Activated naive CD8-positive, alpha-beta T cell (primary cell): Measurements from ENCODE around the gene CACNA2D1.
"Not testable (repeated sequence)": the region's sequence is repeated elsewhere in the genome, so short reads cannot be mapped to it uniquely, and the experiment has no call there.

ENCODE experiments used
- H3K27ac Mint-ChIP-seq: one replicate; pipeline ENCODE4 v1.8.0; 2021; ENCODE audit warnings: mixed read lengths
- H3K27me3 Mint-ChIP-seq: one replicate; pipeline ENCODE4 v1.8.0; 2021; ENCODE audit warnings: mixed read lengths
- H3K36me3 Mint-ChIP-seq: one replicate; pipeline ENCODE4 v1.8.0; 2021; ENCODE audit warnings: mixed read lengths
- H3K4me1 Mint-ChIP-seq: one replicate; pipeline ENCODE4 v1.8.0; 2021; ENCODE audit warnings: low read depth, mixed read lengths
- H3K4me3 Mint-ChIP-seq: one replicate; pipeline ENCODE4 v1.8.0; 2021; ENCODE audit warnings: mild to moderate bottlenecking, mixed read lengths
- H3K9me3 Mint-ChIP-seq: one replicate; pipeline ENCODE4 v1.8.0; 2021; ENCODE audit warnings: low read depth, mixed read lengths

Gene CACNA2D1

DNA sequence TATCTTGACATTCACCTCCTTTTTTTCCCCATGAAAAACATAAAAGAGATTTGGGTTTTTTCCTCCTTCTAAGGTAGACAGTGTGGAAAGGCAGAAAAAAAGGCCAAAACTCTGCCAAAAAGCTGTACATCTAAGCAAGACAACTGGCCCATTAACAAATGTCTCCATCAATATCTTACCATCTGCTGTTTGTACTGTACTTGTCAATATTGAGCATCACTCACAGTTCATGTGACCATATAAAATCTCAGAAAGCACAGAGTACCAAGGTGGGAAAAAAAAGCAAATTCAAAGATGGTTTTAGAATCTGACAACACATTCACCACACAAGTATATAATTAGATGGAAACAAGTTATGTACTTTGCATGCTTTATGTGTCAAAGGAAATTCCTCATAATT is 52.6 kb downstream of the CACNA2D1 start:
- Mint-ChIP-seq H3K9me3 (no peaks in the 10 kb centered on the region), H3K4me1 (no peaks in the 10 kb centered on the region), H3K27ac (no peak overlapping the region), H3K4me3 (no peak overlapping the region), H3K27me3 (no peaks in the 10 kb centered on the region), H3K36me3 (no peaks in the 10 kb centered on the region)

DNA sequence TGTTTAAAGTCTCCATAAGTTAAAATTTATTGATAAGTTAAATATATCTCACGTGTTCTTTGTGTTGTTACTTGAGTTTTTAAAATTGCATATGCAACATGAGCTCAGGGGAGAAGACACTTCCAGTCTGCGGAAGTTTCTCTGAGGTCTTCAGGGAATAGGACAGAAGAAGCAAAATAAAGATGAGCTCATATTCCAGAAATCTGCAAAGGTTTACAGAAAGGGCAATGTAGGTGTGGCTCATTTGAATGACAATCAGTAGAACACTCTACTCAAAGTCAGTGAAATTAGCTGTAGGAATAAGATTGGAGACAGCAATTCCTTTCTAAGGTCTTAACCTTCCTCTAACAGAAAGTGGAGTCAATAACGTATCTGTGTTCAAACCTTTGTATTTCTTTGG is 53.7 kb downstream of the CACNA2D1 start:
- no peak overlapping the region for H3K4me3 Mint-ChIP-seq
- H3K4me1 Mint-ChIP-seq = no peaks in the 10 kb centered on the region
- no peaks in the 10 kb centered on the region for H3K36me3 Mint-ChIP-seq
- H3K27me3 Mint-ChIP-seq = no peaks in the 10 kb centered on the region
- H3K9me3 Mint-ChIP-seq = no peaks in the 10 kb centered on the region
- H3K27ac Mint-ChIP-seq = no peak overlapping the region

DNA sequence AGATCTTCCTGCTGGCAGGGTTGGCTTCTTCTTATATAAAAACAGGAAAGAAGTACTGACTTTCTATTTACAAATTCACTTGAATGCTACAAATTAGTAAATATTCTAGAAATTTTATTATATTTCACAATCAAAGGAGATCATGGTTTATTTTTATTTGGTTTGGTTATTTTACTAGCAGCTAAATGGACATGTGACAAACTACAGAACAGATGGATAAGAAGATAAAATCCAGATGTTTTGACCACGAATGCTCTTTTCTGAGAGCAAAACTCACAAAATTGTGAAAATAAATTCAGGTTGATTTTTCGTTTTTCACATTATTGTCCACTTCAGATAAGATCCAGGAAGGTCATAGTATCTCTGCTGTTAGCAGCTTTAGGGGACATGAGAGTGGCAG is 55.4 kb downstream of the CACNA2D1 start:
- Mint-ChIP-seq H3K27me3 (no peaks in the 10 kb centered on the region), H3K4me3 (no peak overlapping the region), H3K4me1 (no peaks in the 10 kb centered on the region), H3K9me3 (no peaks in the 10 kb centered on the region), H3K36me3 (no peaks in the 10 kb centered on the region), H3K27ac (no peak overlapping the region)

DNA sequence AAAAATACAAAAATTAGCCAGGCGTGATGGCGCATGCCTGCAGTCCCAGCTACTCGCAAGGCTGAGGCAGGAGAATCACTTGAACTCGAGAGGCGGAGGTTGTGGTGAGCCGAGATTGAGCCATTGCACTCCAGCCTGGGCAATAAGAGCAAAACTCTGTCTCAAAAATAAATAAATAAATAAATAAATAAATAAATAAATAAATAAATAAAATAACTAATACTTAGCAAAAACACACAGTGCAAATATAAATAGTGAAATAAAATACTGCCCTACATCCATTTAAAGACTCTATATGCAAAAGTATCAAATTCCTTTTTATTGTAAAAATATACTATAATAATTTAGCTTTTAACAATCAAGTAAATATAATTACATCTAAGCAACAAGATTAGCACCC is 57.0 kb downstream of the CACNA2D1 start:
- not testable (repeated sequence) for H3K9me3 Mint-ChIP-seq, H3K27me3 Mint-ChIP-seq, H3K27ac Mint-ChIP-seq, H3K36me3 Mint-ChIP-seq, H3K4me1 Mint-ChIP-seq, H3K4me3 Mint-ChIP-seq

DNA sequence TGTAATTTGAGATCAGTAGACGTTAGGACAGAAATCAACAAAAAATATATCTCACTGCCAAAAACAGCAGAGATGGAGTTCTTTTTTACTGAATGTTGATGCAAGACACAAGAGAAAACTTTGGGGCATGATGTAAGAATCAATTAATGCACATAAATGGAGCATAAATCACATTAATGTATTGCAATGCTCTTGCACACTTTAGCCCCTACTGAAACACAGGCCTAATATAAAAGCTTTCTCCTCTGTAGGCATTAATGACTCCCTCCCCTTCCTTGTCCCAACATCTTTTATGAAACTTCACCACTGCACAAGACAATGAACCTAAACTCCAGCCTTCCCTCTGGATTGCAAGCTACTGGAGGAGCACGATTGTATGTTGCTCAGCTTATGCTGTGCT is 58.8 kb downstream of the CACNA2D1 start:
- H3K9me3 Mint-ChIP-seq = no peaks in the 10 kb centered on the region
- no peak overlapping the region for H3K27ac Mint-ChIP-seq
- H3K27me3 Mint-ChIP-seq = no peaks in the 10 kb centered on the region
- H3K4me3 Mint-ChIP-seq = no peak overlapping the region
- no peaks in the 10 kb centered on the region for H3K36me3 Mint-ChIP-seq
- no peaks in the 10 kb centered on the region for H3K4me1 Mint-ChIP-seq

DNA sequence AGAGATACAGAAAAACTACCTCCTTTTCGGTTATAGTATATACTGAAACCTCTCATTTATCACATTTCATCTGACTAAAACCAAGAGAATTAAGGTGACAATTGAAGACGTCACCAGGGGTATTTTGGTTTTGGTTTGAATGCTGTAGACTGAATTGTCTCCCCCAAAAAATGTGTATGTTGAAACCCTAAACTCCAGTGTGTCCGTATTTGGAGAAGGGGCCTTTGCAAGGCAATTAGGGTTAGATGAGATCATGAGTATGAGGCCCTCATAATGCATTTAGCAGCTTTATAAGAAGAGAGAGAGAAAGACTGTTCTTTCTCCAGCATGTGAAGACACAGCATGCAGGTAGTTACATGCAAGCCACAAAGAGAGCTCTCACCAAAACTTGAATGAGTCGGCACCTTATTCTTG is 59.5 kb downstream of the CACNA2D1 start:
- H3K4me3 Mint-ChIP-seq = no peak overlapping the region
- H3K36me3 Mint-ChIP-seq = no peaks in the 10 kb centered on the region
- H3K4me1 Mint-ChIP-seq = no peaks in the 10 kb centered on the region
- H3K27ac Mint-ChIP-seq = no peak overlapping the region
- no peaks in the 10 kb centered on the region for H3K27me3 Mint-ChIP-seq
- no peaks in the 10 kb centered on the region for H3K9me3 Mint-ChIP-seq

DNA sequence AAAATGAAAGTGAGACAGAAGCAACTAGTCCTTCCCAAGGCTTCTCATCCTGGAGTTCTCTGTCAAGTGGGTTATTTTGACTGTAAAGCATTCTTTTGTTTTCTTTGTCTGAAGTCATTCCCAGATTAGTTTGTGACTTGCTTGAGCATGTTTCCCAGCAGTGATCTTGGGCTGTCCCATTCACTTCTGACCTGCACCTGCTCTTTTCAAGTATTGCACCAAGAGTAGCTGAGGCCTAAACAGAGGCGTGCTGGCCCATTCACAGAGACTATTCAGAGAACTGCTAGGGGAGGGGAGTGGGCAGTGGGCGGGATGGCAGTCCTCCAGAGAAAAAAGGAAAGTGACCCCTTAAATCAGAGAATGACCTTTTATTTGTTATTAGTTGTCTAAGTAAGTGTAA is 61.3 kb downstream of the CACNA2D1 start:
- Mint-ChIP-seq H3K27me3 (no peaks in the 10 kb centered on the region), H3K4me1 (no peaks in the 10 kb centered on the region), H3K4me3 (no peak overlapping the region), H3K9me3 (no peaks in the 10 kb centered on the region), H3K27ac (no peak overlapping the region), H3K36me3 (no peaks in the 10 kb centered on the region)

DNA sequence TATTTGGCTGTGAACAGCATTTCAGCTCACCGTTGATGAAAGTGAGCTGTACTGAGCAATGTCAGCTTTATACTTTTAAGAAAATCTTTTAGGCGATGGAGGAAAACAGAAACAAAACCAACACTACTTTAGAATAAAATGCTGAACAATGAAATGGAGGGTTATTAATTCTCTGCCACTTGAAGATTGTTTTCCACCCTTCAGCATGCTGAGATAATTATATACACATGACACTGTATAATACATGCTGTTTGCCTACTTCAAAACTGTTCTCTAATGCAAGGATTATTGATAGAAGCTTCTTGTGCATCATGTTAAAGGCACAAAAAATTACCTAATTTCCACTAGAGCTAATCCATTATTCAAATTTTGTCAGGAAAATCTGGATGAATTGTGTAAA is 66.8 kb downstream of the CACNA2D1 start:
- Mint-ChIP-seq H3K4me3 (no peak overlapping the region), H3K4me1 (no peaks in the 10 kb centered on the region), H3K9me3 (no peaks in the 10 kb centered on the region), H3K27ac (no peak overlapping the region), H3K27me3 (no peaks in the 10 kb centered on the region), H3K36me3 (no peaks in the 10 kb centered on the region)

DNA sequence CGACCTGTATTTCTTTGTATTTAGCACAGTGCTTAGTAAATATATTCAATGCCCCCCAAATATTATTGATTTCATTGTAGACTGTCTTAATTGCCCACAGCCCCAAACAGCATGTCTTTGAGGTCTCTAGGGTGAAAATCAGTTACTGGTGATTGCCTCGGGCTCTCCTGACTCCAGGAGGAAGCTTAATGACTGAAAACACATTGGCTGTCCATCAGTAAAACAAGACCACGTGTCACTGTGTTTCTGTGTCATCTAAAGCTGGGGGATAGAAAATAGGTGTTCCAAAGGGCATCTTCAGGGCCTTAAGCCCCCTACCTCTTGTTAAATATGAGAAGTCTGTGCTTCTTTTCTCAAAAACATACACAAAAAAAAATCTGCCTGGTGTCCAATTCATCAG is 67.9 kb downstream of the CACNA2D1 start:
- no peak overlapping the region for H3K4me3 Mint-ChIP-seq
- H3K9me3 Mint-ChIP-seq = no peaks in the 10 kb centered on the region
- no peaks in the 10 kb centered on the region for H3K27me3 Mint-ChIP-seq
- no peaks in the 10 kb centered on the region for H3K36me3 Mint-ChIP-seq
- H3K4me1 Mint-ChIP-seq = no peaks in the 10 kb centered on the region
- no peak overlapping the region for H3K27ac Mint-ChIP-seq

DNA sequence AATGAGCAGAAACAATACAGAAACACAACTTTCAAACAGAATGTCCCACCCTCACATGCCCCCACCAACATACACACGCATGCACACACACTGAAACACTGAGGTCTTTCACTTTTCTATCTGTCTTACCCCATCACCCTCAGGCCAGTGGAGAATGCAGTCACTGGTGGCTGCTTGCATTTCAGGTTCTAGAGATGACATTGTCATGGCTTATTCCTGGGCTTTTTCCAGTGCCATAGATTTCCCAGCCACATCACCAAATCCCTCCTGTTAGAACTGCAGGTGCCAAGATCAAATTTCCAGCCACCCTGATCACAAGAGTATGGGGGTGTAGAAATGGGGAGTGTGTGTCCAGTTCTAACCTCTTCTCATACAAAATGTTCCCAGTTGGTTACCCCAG is 68.4 kb downstream of the CACNA2D1 start:
- no peaks in the 10 kb centered on the region for H3K4me1 Mint-ChIP-seq
- H3K36me3 Mint-ChIP-seq = no peaks in the 10 kb centered on the region
- no peaks in the 10 kb centered on the region for H3K27me3 Mint-ChIP-seq
- H3K9me3 Mint-ChIP-seq = no peaks in the 10 kb centered on the region
- H3K4me3 Mint-ChIP-seq = no peak overlapping the region
- H3K27ac Mint-ChIP-seq = no peak overlapping the region

DNA sequence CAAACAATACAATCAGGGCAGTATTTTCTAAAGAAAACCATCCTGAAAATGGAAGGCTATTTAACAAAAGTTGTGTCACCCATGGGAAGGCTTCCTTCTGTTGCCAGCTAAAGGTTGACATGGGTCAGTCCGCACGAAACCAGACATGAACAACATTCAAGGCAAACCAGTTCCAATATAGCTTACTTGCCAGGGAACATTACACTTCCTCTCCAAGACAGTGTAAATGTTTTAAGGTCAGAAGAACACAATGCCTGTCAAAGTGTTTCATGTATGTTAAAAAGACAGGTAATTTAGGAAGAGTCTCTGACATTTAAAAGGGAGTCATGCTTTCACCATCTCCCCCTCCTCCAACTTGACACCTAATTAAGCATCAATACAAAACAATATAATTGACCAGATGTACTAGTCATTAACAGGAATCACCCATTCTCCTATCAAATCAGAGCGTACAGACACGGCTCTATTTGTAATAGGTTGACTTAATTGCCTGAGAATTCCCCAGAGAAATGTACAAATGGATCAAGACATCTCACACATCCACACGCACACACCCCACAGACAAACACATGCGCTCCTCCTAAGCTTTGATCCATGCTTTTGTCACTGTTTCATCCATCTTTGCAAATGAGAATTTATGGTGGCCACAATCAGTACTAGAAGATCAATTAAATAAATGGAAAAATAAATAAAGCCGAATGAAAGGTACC is 69.5 kb downstream of the CACNA2D1 start:
- H3K4me1 Mint-ChIP-seq = no peaks in the 10 kb centered on the region
- H3K36me3 Mint-ChIP-seq = no peaks in the 10 kb centered on the region
- H3K27ac Mint-ChIP-seq = no peak overlapping the region
- no peaks in the 10 kb centered on the region for H3K9me3 Mint-ChIP-seq
- no peak overlapping the region for H3K4me3 Mint-ChIP-seq
- no peaks in the 10 kb centered on the region for H3K27me3 Mint-ChIP-seq

DNA sequence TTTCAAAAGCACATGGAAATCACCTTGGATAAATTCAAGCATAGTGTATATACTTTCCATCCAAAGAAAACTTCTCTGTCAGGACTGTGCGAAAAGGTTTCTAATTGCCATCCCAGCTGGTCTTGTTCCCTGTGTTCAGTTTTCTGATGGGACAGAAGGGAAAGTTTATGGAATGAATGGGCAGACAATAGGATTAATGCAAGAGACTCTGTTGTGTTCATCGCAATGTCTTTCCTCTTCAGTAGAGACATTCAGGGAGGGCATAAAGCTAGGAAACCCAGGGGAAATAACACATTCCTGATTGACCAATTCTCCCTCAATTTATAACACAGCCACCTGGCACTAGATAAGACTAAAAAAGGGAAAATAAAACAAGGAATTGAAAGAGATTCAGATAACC is 78.9 kb downstream of the CACNA2D1 start:
- no peaks in the 10 kb centered on the region for H3K9me3 Mint-ChIP-seq
- H3K27me3 Mint-ChIP-seq = no peaks in the 10 kb centered on the region
- H3K36me3 Mint-ChIP-seq = no peaks in the 10 kb centered on the region
- H3K4me1 Mint-ChIP-seq = no peaks in the 10 kb centered on the region
- H3K27ac Mint-ChIP-seq = no peak overlapping the region
- no peak overlapping the region for H3K4me3 Mint-ChIP-seq

DNA sequence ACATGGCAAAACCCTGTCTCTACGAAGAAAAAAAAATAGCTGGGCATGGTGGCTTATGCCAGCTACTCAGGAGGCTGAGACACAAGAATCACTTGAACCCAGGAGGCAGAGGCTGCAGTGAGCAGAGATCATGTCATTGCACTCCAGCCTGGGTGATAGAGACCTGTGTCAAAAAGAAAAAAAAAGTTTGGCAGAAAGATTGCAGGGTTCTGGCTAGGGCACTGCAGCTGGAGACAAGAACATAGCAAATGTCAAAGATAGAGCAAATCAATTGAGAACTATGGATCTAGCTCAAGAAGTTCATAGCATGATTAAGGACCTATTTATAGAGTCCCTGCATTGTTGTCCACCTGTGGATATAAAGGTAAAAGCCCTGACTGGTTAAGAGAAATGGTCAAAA is 79.5 kb downstream of the CACNA2D1 start:
- Mint-ChIP-seq H3K4me3 (no peak overlapping the region), H3K27me3 (no peaks in the 10 kb centered on the region), H3K36me3 (no peaks in the 10 kb centered on the region), H3K4me1 (no peaks in the 10 kb centered on the region), H3K27ac (no peak overlapping the region), H3K9me3 (no peaks in the 10 kb centered on the region)

DNA sequence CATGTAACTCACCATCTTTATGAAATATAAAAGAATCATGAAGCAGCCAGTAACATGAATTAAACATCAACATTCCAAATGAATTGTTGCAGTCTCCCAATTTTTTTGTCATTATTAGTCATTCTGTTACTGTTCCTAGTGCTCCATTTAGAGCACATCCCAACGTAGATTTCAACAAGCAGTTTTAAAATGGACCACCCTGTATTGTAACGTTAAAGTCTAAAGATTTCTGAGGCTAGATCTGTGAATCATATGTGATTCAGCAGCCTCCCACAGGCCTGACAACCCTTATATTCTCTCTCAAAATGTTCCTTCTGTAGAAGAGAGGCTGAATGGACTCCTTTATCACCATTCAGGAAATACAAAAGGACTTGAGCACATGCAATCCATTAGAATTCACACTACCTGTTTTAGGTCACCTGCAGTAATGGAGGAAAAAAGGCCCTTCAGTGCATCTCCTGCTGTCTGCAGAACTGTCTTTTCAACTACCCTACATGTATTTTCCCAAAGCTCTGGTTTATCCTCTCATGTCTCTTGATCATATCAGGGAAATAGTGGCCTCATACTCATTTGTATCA is 81.4 kb downstream of the CACNA2D1 start:
- Mint-ChIP-seq H3K4me1 (no peaks in the 10 kb centered on the region), H3K27ac (no peak overlapping the region), H3K27me3 (no peaks in the 10 kb centered on the region), H3K4me3 (no peak overlapping the region), H3K36me3 (no peaks in the 10 kb centered on the region), H3K9me3 (no peaks in the 10 kb centered on the region)

DNA sequence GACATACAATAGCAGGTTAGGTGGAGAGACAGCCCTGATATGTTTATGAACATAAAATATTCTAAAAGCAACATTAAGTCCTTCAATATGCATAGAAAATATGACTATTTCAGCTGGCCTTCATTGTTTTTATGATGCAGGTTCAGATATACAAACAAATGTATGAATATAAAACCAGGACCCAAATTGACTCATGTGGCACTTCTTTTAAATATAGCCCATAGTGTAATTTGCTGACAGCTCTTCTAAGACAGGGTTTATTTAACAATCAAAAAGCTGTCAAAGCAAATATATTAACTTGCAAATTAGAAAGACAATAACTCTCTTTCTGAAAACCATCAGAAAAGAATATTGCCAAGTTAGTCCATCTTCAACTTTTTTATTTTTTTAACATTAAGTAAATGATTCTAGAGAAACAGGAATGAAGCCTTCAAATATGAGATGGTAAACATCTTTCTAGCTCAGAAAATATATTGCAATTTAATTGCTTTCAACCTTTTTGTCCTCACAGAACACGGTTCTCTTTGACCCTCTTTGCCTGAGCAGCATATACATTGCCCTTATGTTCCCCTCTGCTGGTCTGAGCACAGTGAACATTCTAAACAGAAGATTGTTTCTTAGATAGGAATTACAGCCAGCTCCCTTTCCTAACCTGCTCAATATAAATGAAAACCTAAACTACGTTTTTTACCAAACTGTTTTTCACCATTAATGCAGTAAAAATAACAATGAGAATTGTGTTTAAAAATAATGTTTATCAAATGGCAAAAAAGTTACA is 82.8 kb downstream of the CACNA2D1 start:
- Mint-ChIP-seq H3K27ac (no peak overlapping the region), H3K9me3 (no peaks in the 10 kb centered on the region), H3K27me3 (no peaks in the 10 kb centered on the region), H3K4me3 (no peak overlapping the region), H3K36me3 (no peaks in the 10 kb centered on the region), H3K4me1 (no peaks in the 10 kb centered on the region)

DNA sequence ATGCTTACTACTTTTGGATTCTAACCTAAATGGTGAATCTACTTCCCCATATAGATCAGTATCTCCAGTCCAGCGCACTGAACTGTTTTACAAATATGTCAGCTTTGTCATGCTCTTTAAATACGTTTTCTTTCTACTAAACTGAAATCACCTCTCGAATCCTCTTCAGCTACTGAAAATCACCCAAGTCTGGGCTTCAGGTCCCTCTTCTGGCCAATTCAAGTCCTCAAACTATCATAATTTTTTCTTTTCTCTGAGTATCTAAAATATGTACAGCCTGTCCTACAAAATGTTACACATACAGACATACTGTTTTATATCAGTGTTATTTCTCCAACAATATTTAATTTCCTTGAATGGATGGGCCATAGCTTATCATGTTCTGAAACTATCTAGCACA is 84.2 kb downstream of the CACNA2D1 start:
- no peak overlapping the region for H3K4me3 Mint-ChIP-seq
- H3K4me1 Mint-ChIP-seq = no peaks in the 10 kb centered on the region
- no peaks in the 10 kb centered on the region for H3K9me3 Mint-ChIP-seq
- no peak overlapping the region for H3K27ac Mint-ChIP-seq
- no peaks in the 10 kb centered on the region for H3K27me3 Mint-ChIP-seq
- no peaks in the 10 kb centered on the region for H3K36me3 Mint-ChIP-seq
